Naive thymus-derived CD4-positive, alpha-beta T cell (primary cell): ENCODE results near the gene SPRR2B. TPM values are rescaled to one million over a fixed set of nuclear protein-coding genes. Genes with fewer than 3 reads are reported as not detected.
"Not testable (repeated sequence)": the region's sequence is repeated elsewhere in the genome, so short reads cannot be mapped to it uniquely, and the experiment has no call there.

Experiments
- ATAC-seq: fragments of 150-1000 bp; cut with Tn5 transposase; 2 replicates; pipeline ENCODE4 v1.10.0; 2021; ENCODE audit warnings: mild to moderate bottlenecking, moderate library complexity
- CTCF ChIA-PET: fragments of 350-600 bp; sonication (Branson Sonifier 250); formaldehyde crosslinking; loops from one replicate; lab custom pipeline; 2021; ENCODE audit warnings: antibody characterized with exemption; lab: Charles Lee
- POLR2A ChIA-PET: fragments of 350-600 bp; sonication (Branson Sonifier 250); formaldehyde crosslinking; loops from one replicate; lab custom pipeline; 2021; ENCODE audit warnings: antibody characterized with exemption, inconsistent platforms; lab: Charles Lee
- DNase-seq, 9 donors: peaks; one replicate each; pipeline versions ENCODE4 v3.0.0 to v3.0.0-alpha.2; 2020 to 2022; ENCODE audit warnings: mixed read lengths in 1 of 9
- H3K27ac ChIP-seq: one replicate; pipeline ENCODE4 v1.7.0; 2013; ENCODE audit warnings: mild to moderate bottlenecking, low read depth, low read length, moderate library complexity
- H3K27me3 ChIP-seq, 2 donors: one replicate each; pipeline ENCODE4 v1.7.0; 2013; ENCODE audit warnings: low read length in 2 of 2, mild to moderate bottlenecking in 2 of 2, moderate library complexity in 2 of 2; ENCODE audit not compliant: control insufficient read depth in 2 of 2, insufficient read depth in 2 of 2
- H3K36me3 ChIP-seq, 3 experiments: 1 replicate in 2 of 3; 2 replicates in 1 of 3; pipeline ENCODE4 v1.7.0; 2013; ENCODE audit warnings: low read length in 3 of 3, mild to moderate bottlenecking in 3 of 3, moderate library complexity in 1 of 3; ENCODE audit not compliant: insufficient read depth in 3 of 3, control insufficient read depth in 2 of 3
- H3K4me1 ChIP-seq, 2 donors: one replicate each; pipeline ENCODE4 v1.7.0; 2013; ENCODE audit warnings: low read length in 2 of 2, mild to moderate bottlenecking in 2 of 2, moderate library complexity in 1 of 2; ENCODE audit not compliant: control insufficient read depth in 2 of 2, insufficient read depth in 2 of 2
- H3K4me3 ChIP-seq: 2 replicates; pipeline ENCODE4 v1.7.0; 2013; ENCODE audit warnings: mild to moderate bottlenecking, low read length
- H3K9me3 ChIP-seq, 3 experiments: 1 replicate in 2 of 3; 2 replicates in 1 of 3; pipeline ENCODE4 v1.7.0; 2013; ENCODE audit warnings: low read length in 3 of 3; ENCODE audit not compliant: control insufficient read depth in 2 of 3
- H3K27ac Mint-ChIP-seq, 9 donors: one replicate each; pipeline ENCODE4 v1.8.0; 2020 to 2022; ENCODE audit warnings: mixed read lengths in 9 of 9, mild to moderate bottlenecking in 8 of 9, moderate library complexity in 5 of 9, inconsistent platforms in 2 of 9
- H3K27me3 Mint-ChIP-seq, 5 donors: one replicate each; pipeline ENCODE4 v1.8.0; 2021 to 2022; ENCODE audit warnings: mixed read lengths in 5 of 5, mild to moderate bottlenecking in 1 of 5
- H3K36me3 Mint-ChIP-seq, 5 donors: one replicate each; pipeline ENCODE4 v1.8.0; 2020 to 2022; ENCODE audit warnings: mixed read lengths in 5 of 5, mild to moderate bottlenecking in 3 of 5, inconsistent platforms in 1 of 5
- H3K4me1 Mint-ChIP-seq, 7 donors: one replicate each; pipeline ENCODE4 v1.8.0; 2020 to 2022; ENCODE audit warnings: mixed read lengths in 7 of 7, mild to moderate bottlenecking in 3 of 7, inconsistent platforms in 1 of 7
- H3K4me3 Mint-ChIP-seq, 10 donors: one replicate each; pipeline ENCODE4 v1.8.0; 2020 to 2022; ENCODE audit warnings: mild to moderate bottlenecking in 10 of 10, mixed read lengths in 10 of 10, moderate library complexity in 6 of 10, inconsistent platforms in 2 of 10
- H3K9me3 Mint-ChIP-seq, 11 donors: one replicate each; pipeline ENCODE4 v1.8.0; 2020 to 2022; ENCODE audit warnings: mixed read lengths in 11 of 11, mild to moderate bottlenecking in 4 of 11, inconsistent platforms in 1 of 11, moderate library complexity in 1 of 11
- intact Hi-C, 2 donors: fragments of 100-400 bp; cut with micrococcal nuclease; formaldehyde crosslinking; loops; one replicate each; pipeline ENCODE4 v1.15.1; 2023
- polyA plus RNA-seq, 2 donors: library from polyadenylated mRNA; unstranded; fragments of 300-500 nt; fragmentation: Illumina TruSeq; gene quantifications; one replicate each; pipeline ENCODE4 v1.2.3, GENCODE V29; 2021
- total RNA-seq, 6 experiments: library from RNA in 5 of 6; stranded (reverse) in 5 of 6; gene quantifications; 1 replicate in 5 of 6; 2 replicates in 1 of 6; pipeline ENCODE4 v1.2.3 and lab custom pipeline; 2021 to 2026

Gene SPRR2B
- total and polyA plus RNA-seq, 7 experiments from 2014 or later = not detected

- Mint-ChIP-seq H3K4me3 (no peak overlapping the region), H3K36me3 (no peaks in the 10 kb centered on the region), H3K4me1 (no peaks in the 10 kb centered on the region), H3K27me3 (peaks cover 5 to 39% (median 34%) of the 10 kb centered on the region in 5 donors), H3K27ac (no peak overlapping the region), H3K9me3 (no peaks in the 10 kb centered on the region)
- ATAC-seq (no peak), DNase-seq (no peak)
- ChIA-PET POLR2A (no interaction called here), CTCF (no interaction called here)
- no peaks in the 10 kb centered on the region for H3K9me3 ChIP-seq
- H3K36me3 ChIP-seq = no peaks in the 10 kb centered on the region
- intact Hi-C loops = no loop called here
- no peak overlapping the region for H3K27ac ChIP-seq
- no peak overlapping the region for H3K4me3 ChIP-seq
- H3K4me1 ChIP-seq = no peaks in the 10 kb centered on the region
- no peaks in the 10 kb centered on the region for H3K27me3 ChIP-seq
Observed at GRCh38 chr1:153070243-153070642, 1.2 kb downstream of the SPRR2B start.

DNA sequence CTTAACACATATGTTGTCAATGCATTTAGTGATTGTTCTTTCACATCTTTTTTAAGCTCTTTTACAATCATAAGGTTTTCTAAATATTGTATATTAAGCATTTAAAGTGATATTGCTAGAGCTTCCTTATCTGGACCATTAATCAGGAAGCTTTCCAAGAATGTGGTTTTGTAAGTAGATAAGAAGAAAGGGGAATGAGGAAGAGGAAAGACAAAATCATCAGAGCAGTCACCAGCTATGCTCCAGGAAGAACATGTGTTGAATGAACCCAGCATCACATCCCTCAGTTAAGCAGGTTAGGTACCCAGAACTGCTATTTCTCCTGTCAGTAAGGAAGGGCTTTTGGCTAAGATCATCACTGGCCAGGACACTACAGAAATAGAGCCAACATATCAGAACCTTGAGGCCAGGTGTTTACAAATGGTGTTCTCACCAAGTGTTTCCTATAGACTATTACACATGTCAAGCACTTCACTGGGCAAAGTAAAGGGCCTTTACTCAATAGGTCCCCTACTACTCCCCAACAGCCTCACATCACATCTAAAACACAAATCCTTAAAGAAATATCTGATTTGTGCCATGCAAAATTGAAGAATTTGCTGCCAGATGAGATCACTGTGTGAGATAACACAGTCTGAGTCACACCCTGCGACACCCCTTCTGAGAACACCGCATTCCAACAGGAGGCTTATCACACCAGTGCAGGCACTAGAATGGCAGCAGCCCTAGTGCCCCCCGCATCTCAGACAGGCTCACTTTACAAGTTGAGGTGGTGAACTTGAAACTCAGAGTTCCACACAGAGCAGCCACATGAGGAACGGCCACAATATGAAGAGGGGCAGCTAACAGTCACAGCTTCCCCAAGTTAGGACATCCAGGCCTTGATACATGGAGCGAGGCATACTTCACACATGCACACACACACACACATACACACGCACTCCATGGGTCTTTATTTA lies 12.3 kb downstream of the SPRR2B start:
- H3K9me3 ChIP-seq = no peaks in the 10 kb centered on the region
- ATAC-seq = no peak
- Mint-ChIP-seq H3K9me3 (peaks cover 0 to 2% (median 0%) of the 10 kb centered on the region in 11 donors), H3K4me1 (peaks cover 0 to 1% (median 0%) of the 10 kb centered on the region in 7 donors), H3K27me3 (peaks cover 23 to 53% (median 46%) of the 10 kb centered on the region in 5 donors), H3K27ac (no peak overlapping the region), H3K4me3 (no peak overlapping the region), H3K36me3 (no peaks in the 10 kb centered on the region)
- H3K4me3 ChIP-seq = no peak overlapping the region
- H3K4me1 ChIP-seq = no peaks in the 10 kb centered on the region
- no peak overlapping the region for H3K27ac ChIP-seq
- H3K27me3 ChIP-seq = no peaks in the 10 kb centered on the region
- POLR2A ChIA-PET = no interaction called here
- intact Hi-C loops = no loop called here
- CTCF ChIA-PET = no interaction called here
- no peak for DNase-seq
- H3K36me3 ChIP-seq = no peaks in the 10 kb centered on the region

DNA sequence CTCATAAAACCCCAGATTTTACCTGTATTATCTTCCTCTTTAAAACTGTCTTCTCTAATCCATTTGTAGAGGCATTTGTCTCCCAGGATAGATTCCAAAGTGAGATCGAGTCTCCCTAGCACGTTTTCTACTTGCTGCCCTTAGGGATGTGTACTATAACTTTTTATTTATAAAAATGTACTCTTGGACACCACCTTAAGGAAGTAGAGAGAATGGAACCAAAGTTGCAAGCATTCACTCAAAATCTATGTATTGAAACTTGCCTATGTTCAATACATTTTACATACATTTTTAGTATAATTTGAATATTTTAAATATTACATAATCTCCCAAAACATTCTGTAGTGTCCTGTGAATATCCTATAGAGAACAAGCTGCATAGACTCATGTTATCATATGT lies 13.3 kb downstream of the SPRR2B start:
- H3K4me1 Mint-ChIP-seq = peaks cover 0 to 1% (median 0%) of the 10 kb centered on the region in 7 donors
- ChIA-PET CTCF (no interaction called here), POLR2A (no interaction called here)
- H3K36me3 ChIP-seq = no peaks in the 10 kb centered on the region
- H3K9me3 Mint-ChIP-seq = peaks cover 0 to 2% (median 0%) of the 10 kb centered on the region in 11 donors
- H3K27ac ChIP-seq = no peak overlapping the region
- H3K27me3 ChIP-seq = no peaks in the 10 kb centered on the region
- intact Hi-C loops = no loop called here
- no peaks in the 10 kb centered on the region for H3K36me3 Mint-ChIP-seq
- ATAC-seq = no peak
- H3K4me1 ChIP-seq = no peaks in the 10 kb centered on the region
- H3K27me3 Mint-ChIP-seq = peaks cover 25 to 61% (median 43%) of the 10 kb centered on the region in 5 donors
- H3K4me3 Mint-ChIP-seq = no peak overlapping the region
- no peak overlapping the region for H3K27ac Mint-ChIP-seq
- H3K4me3 ChIP-seq = no peak overlapping the region
- no peak for DNase-seq
- no peaks in the 10 kb centered on the region for H3K9me3 ChIP-seq

- Histone ChIP-seq H3K4me3 (no peak within 1 kb of the TSS), H3K27ac (no peak within 1 kb of the TSS), H3K27me3 (no peaks in the 10 kb centered on the region), H3K36me3 (no peaks in the 10 kb centered on the region), H3K4me1 (no peaks in the 10 kb centered on the region), H3K9me3 (no peaks in the 10 kb centered on the region)
- POLR2A ChIA-PET = no interaction called here
- intact Hi-C loops = no loop called here
- Mint-ChIP-seq H3K27ac (no peak within 1 kb of the TSS), H3K27me3 (peaks cover 29 to 68% (median 45%) of the 10 kb centered on the region in 5 donors), H3K4me3 (no peak within 1 kb of the TSS), H3K36me3 (no peaks in the 10 kb centered on the region), H3K9me3 (peaks cover 0 to 7% (median 0%) of the 10 kb centered on the region in 11 donors), H3K4me1 (peaks cover 0 to 1% (median 0%) of the 10 kb centered on the region in 7 donors)
- DNase-seq (no peak), ATAC-seq (no peak)
- CTCF ChIA-PET = no interaction called here
Observed at GRCh38 chr1:153057375-153057774, 14.0 kb downstream of the SPRR2B start, which contains the start of gene SPRR2A. SPRR2A (minus strand) TSS chr1:153057512; CDS start chr1:153056735, 777 bp downstream.

GRCh38 chr1:153056111-153056510 lies 15.3 kb downstream of the SPRR2B start:
- ATAC-seq, H3K36me3 Mint-ChIP-seq, H3K4me1 Mint-ChIP-seq, H3K9me3 Mint-ChIP-seq, H3K27ac ChIP-seq, H3K4me1 ChIP-seq, H3K9me3 ChIP-seq, DNase-seq, H3K27ac Mint-ChIP-seq, H3K36me3 ChIP-seq, CTCF ChIA-PET, H3K27me3 ChIP-seq, POLR2A ChIA-PET, intact Hi-C loops, H3K4me3 Mint-ChIP-seq, H3K4me3 ChIP-seq: not testable (repeated sequence)
- peaks cover 30 to 72% (median 44%) of the 10 kb centered on the region in 5 donors for H3K27me3 Mint-ChIP-seq

GRCh38 chr1:153049211-153049610 lies 22.2 kb downstream of the SPRR2B start:
- Mint-ChIP-seq H3K4me1 (no peaks in the 10 kb centered on the region), H3K9me3 (peaks cover 0 to 16% (median 1%) of the 10 kb centered on the region in 11 donors), H3K27me3 (peaks cover 24 to 63% (median 55%) of the 10 kb centered on the region in 5 donors), H3K36me3 (no peaks in the 10 kb centered on the region), H3K4me3 (no peak overlapping the region), H3K27ac (no peak overlapping the region)
- ChIA-PET POLR2A (no interaction called here), CTCF (no interaction called here)
- DNase-seq = no peak
- intact Hi-C loops = no loop called here
- Histone ChIP-seq H3K9me3 (no peaks in the 10 kb centered on the region), H3K27me3 (no peaks in the 10 kb centered on the region), H3K36me3 (no peaks in the 10 kb centered on the region), H3K4me3 (no peak overlapping the region), H3K27ac (no peak overlapping the region), H3K4me1 (no peaks in the 10 kb centered on the region)
- ATAC-seq = no peak
